OCI-LY1 (cell line): ENCODE data around the gene SPRED3.

Source experiments
- H2AFZ ChIP-seq: fragments of 200-600 bp; sonication (generic), shearing (Covaris generic); 2 replicates; pipeline ENCODE4 v1.6.0; 2014; ENCODE audit warnings: antibody characterized with exemption, mild to moderate bottlenecking, low read length
- H3F3A ChIP-seq: fragments of 200-600 bp; sonication (generic), shearing (Covaris generic); 2 replicates; pipeline ENCODE4 v1.6.0; 2014; ENCODE audit warnings: mild to moderate bottlenecking, antibody characterized with exemption, low read length, moderate library complexity; ENCODE audit not compliant: insufficient read depth
- H3K27ac ChIP-seq: fragments of 200-600 bp; sonication (generic); 2 replicates; pipeline ENCODE4 v1.5.1; 2014; ENCODE audit warnings: low read length, mixed run types, mild to moderate bottlenecking, low read depth; ENCODE audit not compliant: poor library complexity, severe bottlenecking
- H3K27me3 ChIP-seq: fragments of 200-600 bp; sonication (generic); 2 replicates; pipeline ENCODE4 v1.6.0; 2014; ENCODE audit warnings: antibody characterized with exemption, mild to moderate bottlenecking, low read length, moderate library complexity; ENCODE audit not compliant: insufficient read depth
- H3K36me3 ChIP-seq: fragments of 200-600 bp; sonication (generic); 2 replicates; pipeline ENCODE4 v1.6.1; 2014; ENCODE audit warnings: mild to moderate bottlenecking, antibody characterized with exemption, low read length, moderate library complexity, mixed read lengths; ENCODE audit not compliant: insufficient read depth
- H3K4me1 ChIP-seq: fragments of 200-600 bp; sonication (generic); 2 replicates; pipeline ENCODE4 v1.5.1; 2014; ENCODE audit warnings: mild to moderate bottlenecking, low read length, moderate library complexity; ENCODE audit not compliant: insufficient read depth, severe bottlenecking
- H3K4me2 ChIP-seq: fragments of 200-600 bp; sonication (generic), shearing (Covaris generic); 2 replicates; pipeline ENCODE4 v1.6.1; 2014; ENCODE audit warnings: low read length
- H3K4me3 ChIP-seq: fragments of 200-600 bp; sonication (generic); 2 replicates; pipeline ENCODE4 v1.5.1; 2014; ENCODE audit warnings: low read length, low read depth, mild to moderate bottlenecking, mixed read lengths; ENCODE audit not compliant: poor library complexity, severe bottlenecking
- H3K79me2 ChIP-seq: fragments of 200-600 bp; shearing (Covaris generic); 2 replicates; pipeline ENCODE4 v1.6.1; 2016; ENCODE audit warnings: mixed run types, low read length, mixed read lengths; ENCODE audit not compliant: insufficient read depth
- H3K9ac ChIP-seq: fragments of 200-600 bp; sonication (generic), shearing (Covaris generic); 2 replicates; pipeline ENCODE4 v1.6.1; 2014; ENCODE audit warnings: mild to moderate bottlenecking, low read length, mixed read lengths
- H3K9me2 ChIP-seq: fragments of 200-600 bp; sonication (generic), shearing (Covaris generic); 2 replicates; pipeline ENCODE4 v1.6.1; 2014; ENCODE audit warnings: low read depth, mild to moderate bottlenecking, low read length, mixed read lengths
- H3K9me3 ChIP-seq: fragments of 200-600 bp; shearing (Covaris generic); 2 replicates; pipeline ENCODE4 v1.6.1; 2014; ENCODE audit warnings: low read length, mixed read lengths
- H4K20me1 ChIP-seq: fragments of 200-600 bp; sonication (generic), shearing (Covaris generic); 2 replicates; pipeline ENCODE4 v1.6.0; 2016; ENCODE audit warnings: mild to moderate bottlenecking, low read length; ENCODE audit not compliant: insufficient read depth
- EZH2 ChIP-seq: fragments of 200-600 bp; sonication (generic), shearing (Covaris generic); IDR thresholded peaks from 2 replicates; pipeline ENCODE4 v1.8.0; 2017; ENCODE audit warnings: borderline replicate concordance, mixed run types, mild to moderate bottlenecking, antibody characterized with exemption, low read length, moderate library complexity, mixed read lengths
- TF ChIP-seq, protein P1 (sequence below): fragments of 200-600 bp; sonication (generic), shearing (Covaris generic); IDR thresholded peaks from 2 replicates; pipeline ENCODE4 v1.5.1; 2017; ENCODE audit warnings: mild to moderate bottlenecking, antibody characterized with exemption, low read length, moderate library complexity, mixed read lengths

SPRED3 gene

GRCh38 chr19:38352611-38353010, 35.9 kb upstream of the SPRED3 start:
- no peak for TF ChIP-seq EZH2
- TF ChIP-seq, protein P1, sequence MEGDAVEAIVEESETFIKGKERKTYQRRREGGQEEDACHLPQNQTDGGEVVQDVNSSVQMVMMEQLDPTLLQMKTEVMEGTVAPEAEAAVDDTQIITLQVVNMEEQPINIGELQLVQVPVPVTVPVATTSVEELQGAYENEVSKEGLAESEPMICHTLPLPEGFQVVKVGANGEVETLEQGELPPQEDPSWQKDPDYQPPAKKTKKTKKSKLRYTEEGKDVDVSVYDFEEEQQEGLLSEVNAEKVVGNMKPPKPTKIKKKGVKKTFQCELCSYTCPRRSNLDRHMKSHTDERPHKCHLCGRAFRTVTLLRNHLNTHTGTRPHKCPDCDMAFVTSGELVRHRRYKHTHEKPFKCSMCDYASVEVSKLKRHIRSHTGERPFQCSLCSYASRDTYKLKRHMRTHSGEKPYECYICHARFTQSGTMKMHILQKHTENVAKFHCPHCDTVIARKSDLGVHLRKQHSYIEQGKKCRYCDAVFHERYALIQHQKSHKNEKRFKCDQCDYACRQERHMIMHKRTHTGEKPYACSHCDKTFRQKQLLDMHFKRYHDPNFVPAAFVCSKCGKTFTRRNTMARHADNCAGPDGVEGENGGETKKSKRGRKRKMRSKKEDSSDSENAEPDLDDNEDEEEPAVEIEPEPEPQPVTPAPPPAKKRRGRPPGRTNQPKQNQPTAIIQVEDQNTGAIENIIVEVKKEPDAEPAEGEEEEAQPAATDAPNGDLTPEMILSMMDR, result no peak
- Histone ChIP-seq H3K9ac (no peak overlapping the region), H3K27ac (no peak overlapping the region), H2AFZ (no peak overlapping the region), H3K9me3 (no peaks in the 10 kb centered on the region), H3F3A (no peaks in the 10 kb centered on the region), H3K4me3 (no peak overlapping the region), H3K4me1 (no peaks in the 10 kb centered on the region), H3K36me3 (no peaks in the 10 kb centered on the region), H4K20me1 (no peaks in the 10 kb centered on the region), H3K79me2 (no peaks in the 10 kb centered on the region), H3K27me3 (peaks cover 3% of the 10 kb centered on the region; the same call in 1 of the 2 replicates), H3K9me2 (no peaks in the 10 kb centered on the region), H3K4me2 (no peak overlapping the region)

DNA sequence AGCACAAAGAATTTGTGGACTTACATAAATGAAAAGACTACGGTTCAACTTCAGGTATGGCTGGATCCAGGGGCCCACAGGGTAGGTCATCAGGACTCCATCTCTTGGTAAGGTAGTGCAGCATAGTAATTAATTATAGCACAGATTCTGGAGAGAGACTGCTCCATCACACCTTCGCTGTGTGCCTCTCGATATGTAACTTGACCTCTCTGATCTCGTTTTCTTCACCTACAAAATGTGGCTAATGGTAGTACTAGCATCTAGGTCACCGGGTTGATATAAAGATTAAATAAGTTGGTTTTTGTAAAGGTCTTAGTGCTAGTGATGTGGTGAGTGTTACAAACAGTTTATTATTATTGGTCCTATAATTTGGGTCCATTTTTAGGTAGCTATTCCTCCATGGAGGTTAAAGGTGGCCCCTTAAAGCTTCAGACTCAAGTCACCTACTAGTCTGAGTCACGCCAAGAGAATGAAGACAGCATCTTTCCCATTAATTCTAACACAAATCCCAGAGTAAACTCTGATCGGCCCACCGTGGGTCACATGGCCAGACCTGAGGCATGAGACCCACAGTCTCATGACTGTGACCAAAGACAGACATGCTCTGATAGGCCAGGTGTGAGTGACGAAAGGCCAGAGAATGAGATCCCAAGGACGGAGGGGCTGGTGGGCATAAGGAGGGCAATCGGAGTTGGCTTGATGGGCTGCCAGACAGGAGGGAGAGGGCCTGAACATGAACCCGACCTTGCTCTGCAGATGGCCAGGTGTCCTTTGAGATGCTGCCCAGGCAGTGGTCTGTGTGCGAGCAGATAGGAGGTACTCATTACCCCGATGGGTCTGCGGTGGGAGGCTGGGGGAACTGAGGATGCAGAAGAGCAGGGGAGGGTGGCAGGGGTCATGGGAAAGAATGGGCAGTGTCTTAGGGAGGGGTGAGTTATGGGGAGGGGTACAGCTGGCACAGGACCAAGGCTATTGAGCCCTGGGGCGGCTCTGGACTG, 32.5 kb upstream of the SPRED3 start:
- TF ChIP-seq EZH2, result no peak
- TF ChIP-seq, protein P1, result no peak
- Histone ChIP-seq H3K36me3 (no peaks in the 10 kb centered on the region), H3K9ac (no peak overlapping the region), H3K9me2 (no peaks in the 10 kb centered on the region), H3K27me3 (peaks cover 10% of the 10 kb centered on the region; the same call in 1 of the 2 replicates), H3K4me3 (no peak overlapping the region), H3F3A (no peaks in the 10 kb centered on the region), H3K4me1 (no peaks in the 10 kb centered on the region), H2AFZ (no peak overlapping the region), H4K20me1 (no peaks in the 10 kb centered on the region), H3K27ac (no peak overlapping the region), H3K79me2 (no peaks in the 10 kb centered on the region), H3K9me3 (no peaks in the 10 kb centered on the region), H3K4me2 (no peak overlapping the region)

GRCh38 chr19:38358071-38358470, 30.4 kb upstream of the SPRED3 start:
- Histone ChIP-seq H3F3A (no peaks in the 10 kb centered on the region), H3K9me3 (no peaks in the 10 kb centered on the region), H3K36me3 (no peaks in the 10 kb centered on the region), H3K79me2 (no peaks in the 10 kb centered on the region), H3K27me3 (peaks cover 10% of the 10 kb centered on the region; the same call in 1 of the 2 replicates), H2AFZ (no peak overlapping the region), H3K4me3 (no peak overlapping the region), H4K20me1 (no peaks in the 10 kb centered on the region), H3K4me1 (peaks cover 8% of the 10 kb centered on the region), H3K4me2 (no peak overlapping the region), H3K9ac (no peak overlapping the region), H3K27ac (no peak overlapping the region), H3K9me2 (no peaks in the 10 kb centered on the region)
- TF ChIP-seq EZH2, result no peak
- TF ChIP-seq, protein P1, result no peak
